Measurements from ENCODE around the gene LDLRAD4. TPM values are rescaled to one million over a fixed set of nuclear protein-coding genes. Genes with fewer than 3 reads are reported as not detected.

Gene LDLRAD4
- polyA plus RNA-seq, 1 experiment: not detected

DNA sequence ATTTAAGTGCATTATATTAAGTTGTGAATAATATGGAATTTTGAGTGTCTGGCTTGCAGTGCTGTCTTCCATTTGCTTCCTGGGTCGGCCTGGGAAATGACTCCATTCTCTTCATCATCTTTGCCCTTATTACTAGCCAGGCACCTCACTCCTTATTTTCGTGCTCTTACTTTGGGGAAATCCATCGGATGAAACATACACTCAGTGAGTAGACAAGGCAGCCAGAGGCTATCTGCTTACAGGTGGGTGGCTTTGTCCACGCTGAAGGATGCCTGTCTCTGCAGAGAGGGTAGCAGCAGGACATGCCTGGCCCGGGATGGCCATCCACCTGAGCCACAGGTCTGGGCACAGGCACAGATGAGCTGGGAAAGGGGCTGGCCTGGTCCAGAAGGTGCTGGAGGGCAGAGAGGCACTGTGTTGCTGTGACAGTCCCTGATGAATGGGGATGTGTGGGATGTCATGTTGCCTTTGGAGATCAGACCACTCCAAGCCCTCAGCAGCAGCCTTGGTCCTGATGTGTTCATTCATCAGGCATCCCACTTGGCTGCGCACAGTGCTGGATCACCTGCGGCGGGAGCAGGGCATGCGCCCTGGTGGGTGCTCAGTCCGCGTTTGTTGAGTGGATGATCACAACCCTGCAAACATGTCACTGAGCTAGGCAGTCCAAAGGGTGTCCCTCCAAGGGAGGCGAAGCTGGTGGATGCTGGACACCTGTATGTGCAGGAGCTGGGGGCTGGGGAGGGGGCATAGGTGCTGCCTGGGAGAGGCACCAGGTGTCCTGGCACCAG lies 236.0 kb downstream of the LDLRAD4 start:
- Histone ChIP-seq H3K27ac (ENCODE audit: low read depth, low read length) (no peak overlapping the region), H3K9me3 (ENCODE audit: control insufficient read depth, insufficient read depth, low read length) (no peaks in the 10 kb centered on the region), H3K4me3 (ENCODE audit: low read depth, low read length) (no peak overlapping the region), H3K27me3 (ENCODE audit: control insufficient read depth, insufficient read depth, low read length) (no peaks in the 10 kb centered on the region)
- TF ChIP-seq, protein P1, sequence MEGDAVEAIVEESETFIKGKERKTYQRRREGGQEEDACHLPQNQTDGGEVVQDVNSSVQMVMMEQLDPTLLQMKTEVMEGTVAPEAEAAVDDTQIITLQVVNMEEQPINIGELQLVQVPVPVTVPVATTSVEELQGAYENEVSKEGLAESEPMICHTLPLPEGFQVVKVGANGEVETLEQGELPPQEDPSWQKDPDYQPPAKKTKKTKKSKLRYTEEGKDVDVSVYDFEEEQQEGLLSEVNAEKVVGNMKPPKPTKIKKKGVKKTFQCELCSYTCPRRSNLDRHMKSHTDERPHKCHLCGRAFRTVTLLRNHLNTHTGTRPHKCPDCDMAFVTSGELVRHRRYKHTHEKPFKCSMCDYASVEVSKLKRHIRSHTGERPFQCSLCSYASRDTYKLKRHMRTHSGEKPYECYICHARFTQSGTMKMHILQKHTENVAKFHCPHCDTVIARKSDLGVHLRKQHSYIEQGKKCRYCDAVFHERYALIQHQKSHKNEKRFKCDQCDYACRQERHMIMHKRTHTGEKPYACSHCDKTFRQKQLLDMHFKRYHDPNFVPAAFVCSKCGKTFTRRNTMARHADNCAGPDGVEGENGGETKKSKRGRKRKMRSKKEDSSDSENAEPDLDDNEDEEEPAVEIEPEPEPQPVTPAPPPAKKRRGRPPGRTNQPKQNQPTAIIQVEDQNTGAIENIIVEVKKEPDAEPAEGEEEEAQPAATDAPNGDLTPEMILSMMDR (IDR thresholded peaks at IDR 0.05; ENCODE audit: low read depth, low read length): no peak
- CTCF ChIA-PET: no interaction called here
- POLR2A ChIA-PET: no interaction called here
- no peak for DNase-seq (ENCODE audit: low read depth, low spot score)

DNA sequence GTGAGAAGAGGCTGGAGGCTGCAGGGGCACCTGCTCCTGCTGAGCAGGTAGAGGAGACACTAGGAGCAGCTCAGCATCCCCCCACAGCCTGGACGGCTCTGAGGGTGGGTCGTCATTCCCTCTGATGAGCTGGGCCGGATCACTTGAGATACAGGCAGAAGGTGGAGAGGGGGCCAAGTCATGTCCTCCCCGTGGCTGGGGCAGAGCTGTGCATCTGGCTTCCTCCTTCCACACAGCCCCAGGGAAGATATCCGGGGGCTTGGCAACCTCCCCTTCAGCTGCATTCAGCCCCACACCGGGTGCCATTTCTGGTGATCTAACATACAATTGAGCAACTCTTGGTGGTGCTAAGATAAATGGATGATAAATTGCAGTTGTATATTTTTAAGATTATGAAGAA lies 236.9 kb downstream of the LDLRAD4 start:
- no peak for DNase-seq (ENCODE audit: low read depth, low spot score)
- H3K27ac ChIP-seq (ENCODE audit: low read depth, low read length): no peak overlapping the region
- ChIA-PET CTCF (no interaction called here), POLR2A (no interaction called here)
- H3K9me3 ChIP-seq (ENCODE audit: control insufficient read depth, insufficient read depth, low read length): no peaks in the 10 kb centered on the region
- no peak overlapping the region for H3K4me3 ChIP-seq (ENCODE audit: low read depth, low read length)
- TF ChIP-seq, protein P1 (IDR thresholded peaks at IDR 0.05; ENCODE audit: low read depth, low read length): no peak
- no peaks in the 10 kb centered on the region for H3K27me3 ChIP-seq (ENCODE audit: control insufficient read depth, insufficient read depth, low read length)

DNA sequence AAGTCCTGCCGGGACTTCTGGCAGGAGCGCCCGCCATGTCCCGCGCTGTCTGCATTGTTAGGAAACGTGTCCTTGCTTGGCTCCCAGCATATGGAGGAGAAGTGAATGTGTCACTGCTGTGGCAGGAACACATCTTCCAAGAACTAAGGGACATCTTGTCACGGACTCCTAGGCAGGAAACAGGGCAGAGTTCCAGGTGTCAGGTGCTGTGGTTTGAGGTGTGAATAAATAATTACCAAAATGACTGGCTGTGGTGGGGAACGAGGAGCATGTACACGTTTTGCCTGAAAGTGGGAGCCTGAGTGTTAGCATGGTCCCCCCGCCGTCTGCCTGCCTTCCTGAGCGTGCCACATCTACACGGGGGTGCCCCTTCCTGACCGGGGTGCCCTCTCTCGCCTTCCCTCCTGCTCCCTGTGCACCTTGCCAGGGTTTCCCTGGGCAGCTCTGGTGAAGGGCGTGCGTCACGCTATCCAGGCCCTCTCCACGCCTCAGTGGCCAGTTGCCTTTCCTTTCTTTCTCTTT lies 237.5 kb downstream of the LDLRAD4 start:
- TF ChIP-seq, protein P1 (IDR thresholded peaks at IDR 0.05; ENCODE audit: low read depth, low read length): no peak
- CTCF ChIA-PET: no interaction called here
- H3K9me3 ChIP-seq (ENCODE audit: control insufficient read depth, insufficient read depth, low read length): no peaks in the 10 kb centered on the region; the same call in 1 of the 2 replicates
- no peak for DNase-seq (ENCODE audit: low read depth, low spot score)
- no peak overlapping the region for H3K27ac ChIP-seq (ENCODE audit: low read depth, low read length)
- no peak overlapping the region for H3K4me3 ChIP-seq (ENCODE audit: low read depth, low read length)
- no peaks in the 10 kb centered on the region for H3K27me3 ChIP-seq (ENCODE audit: control insufficient read depth, insufficient read depth, low read length)
- POLR2A ChIA-PET: no interaction called here

DNA sequence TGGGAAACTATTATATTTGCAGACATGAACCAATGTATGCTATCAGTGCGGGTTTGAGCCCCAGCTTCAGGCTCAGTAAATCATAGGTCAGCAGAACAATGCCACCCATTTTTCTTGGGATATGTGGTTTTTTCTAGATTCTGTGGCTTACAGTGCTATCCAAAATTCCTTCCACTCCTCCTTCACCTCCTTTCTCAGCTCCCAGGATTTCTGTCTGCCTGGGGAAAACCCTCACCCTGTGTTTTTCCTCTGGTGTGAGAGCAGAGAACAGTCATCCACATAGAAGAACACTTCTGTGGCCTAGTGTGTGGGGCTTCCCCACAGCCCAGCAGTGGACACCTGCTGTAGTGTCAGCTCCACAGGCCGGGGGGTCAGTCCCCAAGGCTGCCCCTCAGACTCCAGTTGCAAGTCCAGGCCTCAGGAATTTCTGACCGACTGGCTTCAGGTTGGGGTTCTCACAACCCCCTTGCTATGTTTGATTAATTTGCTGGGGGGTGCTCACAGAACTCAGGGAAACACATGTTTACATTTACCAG lies 238.2 kb downstream of the LDLRAD4 start:
- no peak overlapping the region for H3K4me3 ChIP-seq (ENCODE audit: low read depth, low read length)
- DNase-seq (ENCODE audit: low read depth, low spot score): no peak
- CTCF ChIA-PET: no interaction called here
- no peaks in the 10 kb centered on the region for H3K27me3 ChIP-seq (ENCODE audit: control insufficient read depth, insufficient read depth, low read length)
- TF ChIP-seq, protein P1 (IDR thresholded peaks at IDR 0.05; ENCODE audit: low read depth, low read length): no peak
- POLR2A ChIA-PET: interaction anchor here (0.6 kb wide), 1 partner anchor 917 kb away, joined by 3 read pairs; no protein-coding TSS in a partner anchor
- H3K9me3 ChIP-seq (ENCODE audit: control insufficient read depth, insufficient read depth, low read length): no peaks in the 10 kb centered on the region; the same call in 1 of the 2 replicates
- H3K27ac ChIP-seq (ENCODE audit: low read depth, low read length): no peak overlapping the region

DNA sequence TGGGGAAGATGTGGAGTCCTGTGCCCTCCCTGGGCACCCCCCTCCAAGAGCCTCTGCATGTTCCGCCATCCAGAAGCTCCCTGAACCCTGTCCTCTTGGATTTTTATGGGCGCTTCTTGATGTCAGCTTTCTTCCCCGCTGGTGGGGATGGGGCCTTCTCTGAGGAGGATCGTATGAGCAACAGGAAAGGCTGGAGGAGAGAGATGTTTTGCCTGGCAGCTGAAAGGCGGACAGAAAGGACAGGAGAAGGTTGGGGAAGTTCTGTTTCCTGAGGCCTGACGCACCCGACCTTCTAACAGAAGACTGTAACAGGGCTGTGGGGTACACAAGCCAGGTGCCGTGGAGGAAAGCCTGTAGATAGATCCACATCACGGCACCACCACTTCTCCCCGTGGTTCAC lies 238.8 kb downstream of the LDLRAD4 start:
- TF ChIP-seq, protein P1 (IDR thresholded peaks at IDR 0.05; ENCODE audit: low read depth, low read length): no peak
- no peak for DNase-seq (ENCODE audit: low read depth, low spot score)
- Histone ChIP-seq H3K27me3 (ENCODE audit: control insufficient read depth, insufficient read depth, low read length) (no peaks in the 10 kb centered on the region), H3K9me3 (ENCODE audit: control insufficient read depth, insufficient read depth, low read length) (no peaks in the 10 kb centered on the region; the same call in 1 of the 2 replicates), H3K4me3 (ENCODE audit: low read depth, low read length) (no peak overlapping the region), H3K27ac (ENCODE audit: low read depth, low read length) (no peak overlapping the region)
- ChIA-PET CTCF (no interaction called here), POLR2A (interaction anchor here (0.6 kb wide), 1 partner anchor 917 kb away, joined by 3 read pairs; no protein-coding TSS in a partner anchor)
